GM21737 (cell line): ENCODE measurements around the gene LINC00237.

Source experiments
- ATAC-seq: cut with Tn5 transposase; IDR thresholded peaks from one replicate; pipeline ENCODE4 v1.9.1; 2021; ENCODE audit warnings: mild to moderate bottlenecking, moderate library complexity; ENCODE audit not compliant: unreplicated experiment

Gene LINC00237

DNA sequence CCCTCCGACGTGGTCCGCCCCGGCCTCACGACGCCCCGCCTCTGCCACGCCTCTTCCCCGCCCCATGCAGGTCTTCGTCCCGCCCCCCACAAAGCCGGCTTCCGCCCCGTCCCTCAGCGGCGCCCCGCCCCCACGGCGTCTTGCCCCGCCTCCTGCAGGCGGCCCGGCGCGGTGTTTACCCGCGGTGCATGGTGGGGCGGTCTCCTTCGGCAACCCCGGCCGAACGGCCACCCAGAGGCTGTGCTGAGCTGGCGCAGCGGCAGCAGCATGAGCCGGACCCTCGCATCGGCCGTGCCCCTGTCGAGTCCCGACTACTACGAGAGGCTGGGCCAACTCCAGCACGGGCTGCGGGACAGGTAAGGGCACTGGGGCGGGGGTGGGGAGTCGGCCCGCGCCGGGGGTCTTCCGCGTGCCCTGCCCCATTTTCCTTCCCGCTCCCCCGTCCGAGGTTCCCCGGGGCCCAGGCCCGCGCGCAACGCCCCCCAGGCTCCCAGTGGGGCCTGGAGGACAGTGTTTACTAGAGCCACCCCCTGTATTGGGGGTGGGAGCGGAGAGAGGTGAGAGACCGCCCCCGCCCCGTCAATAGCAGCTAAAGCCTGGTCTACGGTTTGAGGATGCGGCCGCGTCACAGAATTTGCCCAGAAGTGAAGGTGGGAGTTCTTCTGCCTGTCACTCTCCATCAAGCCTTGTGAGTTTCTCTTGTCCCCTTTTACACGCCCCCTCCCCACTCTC lies 19.9 kb upstream of the LINC00237 start, which contains the start of gene KIZ:
KIZ (plus strand) TSS at position 234 of the 732 bp plus-strand sequence; CDS start at position 268, 34 bp downstream.
- ATAC-seq, result peak; percentile 96

DNA sequence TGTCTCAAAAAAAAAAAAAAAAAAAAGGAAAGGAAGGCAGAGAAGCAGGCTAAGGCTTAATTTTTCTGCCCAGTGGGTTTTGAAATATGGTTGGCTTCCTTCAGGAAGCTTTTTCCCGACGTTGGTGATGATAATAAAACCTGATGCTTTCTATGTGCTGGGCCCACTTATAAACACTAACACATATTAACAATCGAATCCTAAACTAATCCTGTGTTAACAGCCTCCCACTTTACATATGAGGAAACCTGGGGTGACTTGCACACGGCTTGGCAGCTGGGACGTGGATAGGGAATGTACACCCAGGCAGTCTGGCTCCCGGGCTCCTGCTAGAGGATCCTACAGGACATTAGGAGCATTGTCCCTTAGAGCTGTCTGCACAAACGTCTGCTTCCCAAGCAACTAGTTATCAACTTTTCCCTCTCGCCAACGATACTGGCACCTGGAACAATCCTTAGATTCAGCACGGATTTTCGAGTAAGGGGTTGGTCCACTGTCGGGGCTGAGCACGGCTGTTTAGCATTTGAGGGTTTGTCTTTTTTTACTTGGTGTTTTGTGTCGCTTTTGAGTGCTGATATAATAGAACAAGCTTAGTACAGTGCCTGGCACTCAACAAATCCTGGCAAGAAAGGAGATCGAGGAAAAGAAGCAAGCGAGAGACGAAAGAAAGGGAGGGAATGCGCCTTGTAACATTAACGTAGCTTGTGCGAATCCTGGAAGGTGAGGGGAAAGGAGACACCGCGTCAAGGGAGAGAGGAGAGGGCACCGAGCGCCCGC lies 19.1 kb upstream of the LINC00237 start:
- ATAC-seq, result peak; percentile 20

DNA sequence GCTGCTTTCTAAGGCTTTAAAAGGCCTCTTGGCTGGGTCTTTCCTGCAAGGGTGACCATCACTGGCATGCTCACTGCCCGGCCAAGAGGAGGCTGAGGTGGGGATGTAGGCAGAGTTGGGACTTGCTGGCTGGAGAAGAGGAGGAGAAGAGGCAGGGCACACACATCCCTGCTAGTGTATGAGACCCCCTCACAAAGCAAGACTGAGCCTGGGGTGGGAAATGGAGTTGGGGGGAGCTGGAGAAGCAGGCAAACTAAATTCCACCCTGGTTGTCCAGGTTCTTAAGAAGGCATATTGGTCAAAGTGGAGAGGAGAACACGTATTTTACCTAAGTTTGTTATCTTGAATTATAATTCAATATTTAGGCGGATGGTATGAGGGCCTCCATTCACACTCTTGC lies 18.0 kb upstream of the LINC00237 start:
- ATAC-seq, result no peak

DNA sequence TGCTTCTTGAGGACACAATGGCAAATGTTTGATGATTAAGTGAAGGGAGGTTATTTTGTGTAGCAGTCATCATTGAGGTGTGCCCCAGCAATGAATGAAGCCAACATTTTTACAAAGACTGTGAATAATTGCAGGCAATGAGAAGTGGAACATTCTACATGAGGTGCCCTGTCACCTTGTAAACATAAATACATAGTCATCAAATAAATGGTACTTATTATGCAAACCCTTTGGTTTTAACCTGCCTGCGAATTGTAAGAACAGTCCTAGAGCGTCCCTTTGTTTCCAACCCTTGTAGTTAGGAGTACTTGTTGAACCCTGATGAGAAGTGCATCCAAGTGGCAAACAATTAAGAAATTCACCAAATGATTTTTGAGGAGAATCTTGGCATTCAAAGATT lies 12.6 kb upstream of the LINC00237 start:
- ATAC-seq, result no peak

DNA sequence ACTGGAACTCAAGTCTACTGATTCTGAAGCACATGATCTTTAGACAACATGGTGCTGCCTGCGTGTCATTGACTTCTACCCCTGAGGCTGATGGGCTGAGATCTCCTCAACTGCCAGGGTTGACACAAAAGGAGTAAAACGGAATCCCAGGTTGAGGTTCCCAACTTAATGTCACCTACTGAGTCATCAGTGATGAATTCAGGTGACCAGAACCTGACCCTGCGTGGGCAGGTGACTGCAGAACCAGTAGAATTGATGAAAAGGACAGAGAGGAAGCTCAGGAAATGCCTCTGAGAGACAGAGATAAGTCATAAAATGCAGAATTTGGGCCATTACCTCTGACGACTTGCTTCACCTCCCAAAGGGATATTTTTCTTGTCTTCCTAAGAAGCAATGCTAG lies 12.0 kb upstream of the LINC00237 start:
- ATAC-seq, result no peak

DNA sequence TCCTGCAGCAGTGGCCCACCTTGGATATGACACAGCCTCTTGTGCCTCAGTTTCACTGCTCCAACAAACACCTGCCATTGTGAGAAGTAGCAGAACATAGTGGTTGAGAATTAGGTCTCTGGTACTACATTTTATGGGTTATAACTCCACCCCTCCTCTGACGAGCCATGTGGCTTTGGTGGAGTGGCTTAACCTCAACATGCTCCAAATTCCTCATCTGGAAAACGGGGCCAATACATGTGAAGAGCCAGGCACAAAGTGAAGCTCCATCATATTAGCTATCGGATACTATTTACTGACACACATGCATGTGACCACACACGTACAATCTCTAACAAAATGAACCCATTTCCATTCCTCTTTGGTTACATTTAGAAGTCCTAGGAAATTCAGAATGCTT lies 11.4 kb upstream of the LINC00237 start:
- no peak for ATAC-seq

DNA sequence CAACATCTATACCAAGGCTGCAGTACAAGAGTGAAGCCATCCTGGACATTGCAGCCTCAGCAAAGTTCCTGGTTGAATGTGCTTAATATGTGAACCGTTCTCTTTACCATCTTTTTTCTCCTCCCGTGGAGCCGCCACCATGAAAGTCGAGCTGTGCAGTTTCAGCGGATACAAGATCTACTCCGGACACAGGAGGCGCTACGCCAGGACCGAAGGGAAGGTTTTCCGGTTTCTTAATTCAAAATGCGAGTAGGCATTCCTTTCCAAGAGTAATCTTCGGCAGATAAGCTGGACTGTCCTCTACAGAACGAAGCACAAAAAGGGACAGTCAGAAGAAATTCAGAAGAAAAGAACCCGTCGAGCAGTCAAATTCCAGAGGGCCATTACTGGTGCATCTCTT lies 8.4 kb upstream of the LINC00237 start:
- no peak for ATAC-seq

DNA sequence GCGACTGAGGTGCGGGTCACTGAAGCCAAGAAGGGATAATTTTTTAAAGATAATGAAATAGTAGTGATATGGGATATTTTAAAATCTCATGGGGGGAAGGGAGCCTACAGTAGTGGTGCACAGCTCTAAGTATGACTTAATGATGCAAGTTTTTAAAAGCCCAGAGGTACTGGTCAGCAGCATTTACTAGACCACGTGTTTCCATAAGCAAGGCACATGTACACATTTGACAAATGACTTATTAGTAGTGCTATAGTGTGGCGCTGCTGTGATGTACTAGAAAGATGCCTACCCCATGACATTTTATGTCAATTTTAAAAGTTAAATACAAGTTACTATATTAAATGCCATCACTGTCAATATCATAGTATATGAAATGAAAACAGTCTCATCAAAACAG lies 7.5 kb upstream of the LINC00237 start:
- no peak for ATAC-seq

DNA sequence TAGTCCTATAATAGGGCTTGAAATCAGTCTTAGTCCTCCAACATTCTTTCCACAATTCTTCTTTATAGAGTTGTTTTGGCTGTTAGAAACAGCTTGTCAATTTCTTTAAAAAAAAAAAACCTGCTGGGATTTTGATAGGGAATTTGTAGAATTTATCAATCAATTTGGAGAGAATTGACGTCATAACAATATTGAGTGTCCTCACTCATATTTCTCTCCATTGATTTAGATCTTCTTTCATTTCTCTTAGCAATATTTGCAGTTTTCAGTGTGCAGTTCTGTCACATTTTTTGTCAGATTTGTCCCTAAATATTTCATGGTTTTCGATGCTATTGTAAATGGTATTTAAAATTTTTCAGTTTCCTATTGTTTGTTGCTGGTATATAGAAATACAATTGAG lies 5.3 kb upstream of the LINC00237 start:
- ATAC-seq, result no peak

DNA sequence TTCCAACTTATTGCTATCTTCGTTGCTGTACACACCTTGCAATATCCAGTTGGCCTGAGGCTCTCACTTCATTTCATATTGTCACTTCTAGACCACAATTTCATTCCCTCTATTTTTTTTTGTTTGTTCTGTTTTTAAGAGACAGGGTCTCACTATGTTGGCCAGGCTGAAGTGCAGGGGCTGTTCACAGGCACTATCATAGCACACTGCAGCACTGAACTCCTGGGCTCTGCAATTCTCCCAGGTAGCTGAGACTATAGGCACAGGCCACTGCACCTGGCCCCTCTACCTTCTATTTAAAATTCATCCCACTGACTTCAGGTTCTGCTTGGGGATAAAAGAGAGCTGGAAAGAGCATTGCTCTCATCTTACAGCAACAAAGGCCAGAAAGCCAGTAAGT lies 4.7 kb upstream of the LINC00237 start:
- no peak for ATAC-seq

DNA sequence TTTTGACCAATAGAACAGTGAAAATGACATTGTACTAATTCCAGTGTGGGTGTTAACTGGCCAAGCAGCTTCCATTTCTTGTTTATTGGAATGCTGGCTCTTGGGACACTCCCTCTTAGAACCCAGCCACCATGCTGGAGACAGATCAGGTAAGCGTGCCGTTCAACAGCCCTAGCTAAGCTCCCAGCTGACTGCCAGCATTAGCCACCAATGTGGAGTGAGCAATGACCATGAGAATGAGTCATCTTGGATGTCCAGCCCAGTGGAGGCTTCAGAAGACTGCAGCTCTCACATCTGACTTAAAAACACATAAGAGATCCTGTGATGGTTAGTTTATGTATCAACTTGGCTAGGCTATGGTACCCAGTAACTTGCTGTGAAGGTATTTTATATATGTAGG lies 3.0 kb upstream of the LINC00237 start:
- no peak for ATAC-seq

DNA sequence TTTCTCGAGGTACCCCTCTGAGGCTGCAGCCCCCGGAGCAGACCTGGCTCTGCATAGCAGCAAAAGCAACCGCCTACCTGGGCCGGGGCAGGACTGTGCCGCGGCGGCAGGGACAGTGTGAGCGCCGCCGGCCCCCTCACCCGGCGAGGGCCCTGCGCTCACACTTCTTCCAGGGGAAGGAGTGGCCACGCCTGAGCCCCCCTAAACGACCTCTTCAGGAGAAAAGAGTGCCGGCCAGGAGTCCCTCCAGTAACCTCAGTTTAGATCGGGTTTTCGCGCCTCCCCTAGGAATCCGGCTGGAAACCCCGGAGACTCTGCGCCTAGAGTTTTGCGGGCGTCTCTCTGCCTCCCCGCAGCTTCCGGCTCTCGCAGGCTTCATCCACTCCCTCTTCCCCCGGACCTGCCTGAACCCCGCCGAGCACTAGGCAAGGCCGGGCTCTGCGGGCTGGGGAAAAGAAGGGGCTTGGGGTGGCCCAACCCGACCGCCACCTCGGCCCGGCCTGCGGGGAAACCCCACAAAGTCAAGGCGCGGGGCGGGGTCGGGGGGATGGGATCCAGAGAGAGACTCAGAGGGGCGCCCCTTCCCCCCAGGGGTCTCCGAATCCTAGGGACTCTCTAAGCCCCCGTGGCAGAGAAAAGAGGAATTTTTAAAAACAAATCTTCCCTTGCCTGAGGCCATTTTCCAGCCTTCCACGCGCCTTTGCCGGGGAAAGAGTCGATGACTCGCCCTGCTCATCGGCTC lies 558 bp downstream of the LINC00237 start:
- no peak for ATAC-seq

DNA sequence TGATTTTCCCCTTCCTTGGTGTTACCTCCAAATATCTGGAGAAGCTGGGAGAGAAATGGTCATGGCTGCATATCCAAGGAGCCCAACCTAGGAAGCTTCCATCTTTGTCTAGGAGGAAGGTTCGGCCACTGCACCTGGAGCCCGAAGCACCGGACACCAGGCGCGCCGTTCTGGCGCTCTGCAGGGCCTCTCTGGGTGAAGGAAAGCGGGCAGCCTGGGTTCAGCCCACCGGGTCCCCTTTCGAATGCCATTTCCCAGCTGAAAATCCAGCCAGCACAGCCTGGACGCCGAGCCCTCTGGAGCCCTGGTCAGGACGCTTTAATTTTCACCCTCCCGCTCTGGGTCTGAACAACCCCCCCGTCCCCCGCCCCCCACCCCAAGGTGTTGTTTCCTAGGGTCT lies 1.2 kb downstream of the LINC00237 start:
- ATAC-seq, result no peak

DNA sequence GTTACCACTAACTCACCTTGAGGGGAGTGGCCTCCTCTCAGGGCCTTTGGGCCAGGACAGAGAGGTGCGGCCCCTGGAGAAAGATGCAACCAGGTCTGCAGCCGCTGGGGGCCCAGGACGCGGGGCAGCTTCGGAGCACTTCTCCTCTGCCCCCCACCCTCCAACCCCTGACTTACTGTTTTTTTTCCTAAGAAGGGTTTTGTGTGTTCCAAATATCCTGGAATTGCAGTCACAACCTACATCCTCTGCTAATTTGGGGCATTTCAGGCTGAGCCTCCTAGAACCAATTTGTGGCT lies 1.7 kb downstream of the LINC00237 start:
- no peak for ATAC-seq

DNA sequence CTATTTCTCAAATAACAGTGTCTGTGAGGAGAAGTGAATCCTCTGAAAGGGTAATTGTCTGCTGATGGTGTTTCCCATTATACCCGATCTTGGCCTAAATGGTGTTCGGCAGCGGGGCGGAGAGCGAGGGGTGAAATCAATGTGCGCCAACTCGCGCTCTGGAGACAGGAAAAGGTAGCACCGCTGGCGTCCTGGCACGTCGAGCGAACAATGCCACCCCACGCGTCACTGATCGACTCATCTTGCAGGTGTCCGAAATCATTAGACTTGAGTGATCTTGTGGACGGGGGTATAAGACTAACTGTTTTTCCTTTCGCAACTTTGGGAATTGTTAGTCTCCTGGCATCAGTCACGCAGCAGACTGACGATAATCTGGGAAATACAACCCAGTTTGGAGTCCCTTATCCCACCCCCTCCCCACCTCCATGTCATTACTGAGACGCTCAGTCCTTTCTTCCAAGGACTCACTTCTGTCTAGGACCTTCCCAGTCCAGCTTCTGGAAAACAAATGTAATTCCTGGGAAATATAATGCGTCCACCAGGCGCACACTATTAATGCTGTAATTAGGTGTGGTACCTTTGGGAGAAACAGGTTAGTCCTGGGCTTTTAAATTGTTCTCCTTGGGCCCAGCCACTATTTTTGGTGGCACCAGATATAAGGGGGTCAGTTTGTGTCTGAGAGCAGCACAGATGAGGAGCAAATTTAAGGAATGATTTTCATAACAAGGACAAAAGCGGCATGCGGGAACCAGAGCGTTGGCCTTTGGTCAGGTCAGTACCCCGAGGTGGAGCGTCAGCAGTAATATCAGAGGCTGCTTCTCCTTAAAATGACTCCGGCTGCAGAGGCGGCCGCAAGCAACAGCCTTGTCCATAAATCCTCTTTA lies 2.3 kb downstream of the LINC00237 start:
- no peak for ATAC-seq

DNA sequence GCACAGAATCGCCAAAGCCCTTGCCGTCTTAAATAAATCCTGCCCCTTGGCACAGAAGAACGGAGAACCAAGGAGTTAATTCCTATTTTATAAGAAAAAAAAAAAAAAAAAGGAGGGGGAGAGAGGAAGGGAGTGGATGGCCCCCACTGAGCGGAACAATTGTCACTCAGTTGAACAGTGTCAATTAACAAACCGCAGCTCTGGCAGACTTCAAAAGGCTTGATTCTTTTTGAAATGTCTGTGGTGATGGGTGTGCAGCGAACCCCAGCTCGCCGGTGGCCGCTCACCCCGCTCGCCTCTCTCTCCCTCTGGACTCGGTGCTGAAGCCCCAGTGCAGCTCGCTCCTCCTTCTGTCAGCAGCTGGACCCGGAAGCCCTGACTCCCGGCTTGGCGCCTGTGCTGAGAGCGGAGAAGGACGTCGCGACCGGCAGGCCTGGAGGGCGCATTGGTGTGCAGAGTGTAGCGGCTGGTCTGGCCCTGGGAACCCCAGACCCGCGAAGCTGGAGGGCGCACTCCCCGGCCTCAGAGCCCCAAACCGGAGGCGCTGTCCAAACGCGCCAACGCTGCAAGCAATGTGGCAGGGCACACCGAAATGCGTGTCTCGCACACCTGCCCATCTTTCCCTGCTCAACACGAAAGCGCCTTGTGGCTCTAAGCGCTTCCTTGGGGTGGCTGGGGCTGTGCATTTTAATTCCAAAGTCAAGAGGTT lies 3.4 kb downstream of the LINC00237 start:
- no peak for ATAC-seq

DNA sequence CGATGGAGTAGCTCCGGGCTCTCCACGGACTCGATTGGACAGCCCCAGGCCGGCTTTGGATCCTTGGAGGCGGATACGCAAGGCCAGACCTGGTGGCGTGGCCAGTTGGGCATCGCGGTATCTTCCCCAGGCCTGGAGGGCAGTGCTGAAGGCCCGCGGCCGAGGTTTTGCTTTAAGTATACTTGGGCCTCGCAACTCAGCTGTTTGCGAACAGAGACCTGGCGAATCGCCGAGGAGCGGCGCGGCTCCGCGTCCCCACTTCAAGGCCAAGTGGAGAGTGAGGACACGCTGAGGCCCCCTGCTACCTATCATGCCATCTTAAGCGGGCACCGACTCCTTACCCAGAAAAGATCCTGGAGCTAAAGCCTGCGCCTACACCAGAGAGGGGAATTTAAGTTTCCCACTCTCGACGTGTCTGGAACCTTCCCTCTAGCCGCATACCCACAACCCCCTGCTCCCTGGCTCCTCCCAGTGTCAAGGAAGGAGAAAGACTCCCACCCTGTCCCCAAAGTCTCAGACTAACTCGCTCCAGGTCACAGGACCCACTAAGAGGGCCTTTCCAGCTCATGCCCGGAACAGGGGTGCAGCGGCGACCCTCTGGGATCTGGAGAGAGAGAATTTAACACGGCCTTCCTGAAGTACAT lies 4.1 kb downstream of the LINC00237 start:
- ATAC-seq, result no peak

DNA sequence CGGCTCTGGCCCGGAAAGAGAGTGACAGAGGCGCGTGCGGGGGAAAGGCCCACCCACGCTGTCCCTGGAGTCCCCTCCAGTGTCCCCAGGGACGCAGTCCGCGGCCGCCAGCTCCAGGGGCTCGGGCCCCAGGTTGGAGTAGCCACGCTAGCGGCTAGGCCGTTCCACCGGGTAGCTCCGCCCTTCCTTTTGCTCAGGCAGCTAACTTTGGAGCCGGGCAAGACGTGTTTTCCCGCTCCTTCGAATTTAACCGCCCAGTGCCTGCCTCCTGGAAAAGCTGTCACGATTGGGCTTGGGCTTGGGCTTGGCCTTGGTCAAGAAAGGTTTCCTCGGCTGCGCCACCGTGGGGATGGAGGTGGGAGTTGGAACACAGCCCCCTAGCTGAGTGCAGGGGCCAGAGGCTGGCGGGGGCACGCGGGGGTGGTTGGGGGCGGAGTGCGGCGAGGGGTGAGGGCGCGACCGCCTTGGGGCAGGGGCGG lies 4.7 kb downstream of the LINC00237 start:
- ATAC-seq, result no peak

DNA sequence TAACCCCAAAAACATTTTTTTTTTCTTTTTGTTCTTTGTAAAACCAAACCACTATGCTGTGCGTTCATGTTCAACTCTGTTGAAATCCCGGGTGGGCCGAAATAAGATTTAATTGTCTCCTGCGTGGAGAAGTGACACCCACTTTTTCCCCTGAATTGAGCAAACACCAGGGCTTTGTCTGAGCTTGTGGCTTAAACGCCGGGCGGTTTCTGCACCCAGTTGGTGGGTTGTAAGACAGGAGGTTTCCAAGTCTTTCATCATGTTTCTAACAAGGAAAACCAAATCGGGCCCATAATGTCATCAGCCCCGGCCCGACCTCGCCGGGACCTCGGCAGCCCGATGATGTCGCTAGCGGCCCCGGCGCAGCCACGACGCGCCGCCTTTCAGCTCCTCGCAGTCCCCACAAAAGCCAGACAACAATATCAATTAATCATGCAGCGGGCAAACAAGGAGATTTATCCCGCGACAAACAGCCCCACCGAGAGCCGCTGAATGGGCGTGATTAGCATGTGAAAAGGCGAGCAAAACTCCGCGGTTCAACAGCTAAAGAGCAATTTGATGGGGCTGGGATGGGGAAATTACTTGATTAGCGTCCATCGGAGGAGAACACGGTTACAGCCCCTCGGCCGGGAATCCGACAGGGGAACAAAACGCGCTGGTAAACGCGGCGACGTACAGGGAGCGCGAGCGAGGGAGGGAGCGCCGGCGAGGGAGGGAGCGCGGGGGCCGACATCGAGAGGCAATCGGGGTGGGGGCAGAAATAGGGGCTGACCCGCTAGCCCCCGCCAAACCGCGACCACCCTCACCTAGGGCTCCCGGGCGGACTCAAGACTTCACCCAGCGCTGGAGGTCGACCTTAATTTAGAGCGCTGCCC lies 5.3 kb downstream of the LINC00237 start:
- no peak for ATAC-seq
